Fibroblast of lung (primary cell): ENCODE measurements around the gene TBC1D9.

Source experiments
- CTCF ChIP-seq, 2 donors: IDR thresholded peaks in 1 of 2; conservative IDR thresholded peaks in 1 of 2; 1 replicate in 1 of 2; 2 replicates in 1 of 2; pipeline ENCODE4 v1.5.1; 2011 to 2012; ENCODE audit warnings: low read length in 2 of 2, control low read depth in 1 of 2, inconsistent platforms in 1 of 2, low read depth in 1 of 2, mild to moderate bottlenecking in 1 of 2
- EZH2 ChIP-seq: IDR thresholded peaks from 2 replicates; pipeline ENCODE4 v1.5.1; 2012; ENCODE audit warnings: low read length, control low read depth, mild to moderate bottlenecking; ENCODE audit errors: missing control alignments

DNA sequence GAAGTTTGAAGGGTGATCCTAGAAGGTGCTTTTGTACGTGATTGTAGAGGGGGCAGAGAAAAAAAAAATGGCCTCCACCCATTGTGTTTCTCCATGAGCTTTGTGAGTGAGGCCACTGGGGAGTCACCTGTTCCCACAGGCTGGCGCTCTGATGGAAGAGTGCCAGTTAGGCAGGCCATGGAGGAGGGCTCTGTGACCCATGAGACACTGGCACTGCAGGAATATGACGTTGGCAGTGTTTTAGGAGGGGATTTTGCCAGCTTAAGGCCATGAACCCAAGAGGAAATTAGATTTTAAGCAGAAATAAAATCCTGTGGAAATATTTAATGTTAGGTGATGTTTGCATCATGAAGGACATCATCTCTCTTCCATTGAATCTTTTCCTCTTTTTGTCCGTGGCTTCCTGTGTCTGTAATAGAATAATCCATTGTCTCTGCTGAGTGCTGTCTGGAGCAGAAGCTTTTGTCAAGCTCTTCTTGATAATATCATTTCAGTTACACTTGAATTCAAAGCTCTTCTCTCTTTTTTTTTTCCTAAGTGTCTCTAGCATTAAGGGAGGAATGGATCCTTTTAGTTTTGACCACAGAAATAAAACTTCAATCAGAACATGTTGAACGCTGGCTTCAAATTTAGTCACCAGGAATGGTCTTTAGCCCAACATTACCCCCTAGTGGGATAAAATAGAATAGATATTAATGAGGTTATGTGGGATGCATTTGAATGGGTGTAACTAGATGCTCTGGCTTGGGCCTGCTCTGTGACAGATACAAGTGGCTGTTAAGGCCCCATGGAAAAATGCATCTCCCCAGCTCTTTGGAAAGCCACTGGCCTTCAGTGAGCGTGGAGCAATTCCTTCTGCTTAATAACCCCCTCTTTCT lies 146.4 kb downstream of the TBC1D9 start:
- TF ChIP-seq CTCF (conservative IDR thresholded peaks at IDR 0.05 in 1 of 2, IDR thresholded peaks at IDR 0.05 in 1 of 2; ENCODE audit: low read depth in 1 of 2, low read length in 2 of 2) (peak; percentile 52 to 57), EZH2 (no peak)
